OCI-LY1 (cell line): ENCODE data around the gene KCNJ15.

Experiments used
- H2AFZ ChIP-seq: fragments of 200-600 bp; sonication (generic), shearing (Covaris generic); 2 replicates; pipeline ENCODE4 v1.6.0; 2014; ENCODE audit warnings: antibody characterized with exemption, mild to moderate bottlenecking, low read length
- H3F3A ChIP-seq: fragments of 200-600 bp; sonication (generic), shearing (Covaris generic); 2 replicates; pipeline ENCODE4 v1.6.0; 2014; ENCODE audit warnings: mild to moderate bottlenecking, antibody characterized with exemption, low read length, moderate library complexity; ENCODE audit not compliant: insufficient read depth
- H3K27ac ChIP-seq: fragments of 200-600 bp; sonication (generic); 2 replicates; pipeline ENCODE4 v1.5.1; 2014; ENCODE audit warnings: low read length, mixed run types, mild to moderate bottlenecking, low read depth; ENCODE audit not compliant: poor library complexity, severe bottlenecking
- H3K27me3 ChIP-seq: fragments of 200-600 bp; sonication (generic); 2 replicates; pipeline ENCODE4 v1.6.0; 2014; ENCODE audit warnings: antibody characterized with exemption, mild to moderate bottlenecking, low read length, moderate library complexity; ENCODE audit not compliant: insufficient read depth
- H3K36me3 ChIP-seq: fragments of 200-600 bp; sonication (generic); 2 replicates; pipeline ENCODE4 v1.6.1; 2014; ENCODE audit warnings: mild to moderate bottlenecking, antibody characterized with exemption, low read length, moderate library complexity, mixed read lengths; ENCODE audit not compliant: insufficient read depth
- H3K4me1 ChIP-seq: fragments of 200-600 bp; sonication (generic); 2 replicates; pipeline ENCODE4 v1.5.1; 2014; ENCODE audit warnings: mild to moderate bottlenecking, low read length, moderate library complexity; ENCODE audit not compliant: insufficient read depth, severe bottlenecking
- H3K4me2 ChIP-seq: fragments of 200-600 bp; sonication (generic), shearing (Covaris generic); 2 replicates; pipeline ENCODE4 v1.6.1; 2014; ENCODE audit warnings: low read length
- H3K4me3 ChIP-seq: fragments of 200-600 bp; sonication (generic); 2 replicates; pipeline ENCODE4 v1.5.1; 2014; ENCODE audit warnings: low read length, low read depth, mild to moderate bottlenecking, mixed read lengths; ENCODE audit not compliant: poor library complexity, severe bottlenecking
- H3K79me2 ChIP-seq: fragments of 200-600 bp; shearing (Covaris generic); 2 replicates; pipeline ENCODE4 v1.6.1; 2016; ENCODE audit warnings: mixed run types, low read length, mixed read lengths; ENCODE audit not compliant: insufficient read depth
- H3K9ac ChIP-seq: fragments of 200-600 bp; sonication (generic), shearing (Covaris generic); 2 replicates; pipeline ENCODE4 v1.6.1; 2014; ENCODE audit warnings: mild to moderate bottlenecking, low read length, mixed read lengths
- H3K9me2 ChIP-seq: fragments of 200-600 bp; sonication (generic), shearing (Covaris generic); 2 replicates; pipeline ENCODE4 v1.6.1; 2014; ENCODE audit warnings: low read depth, mild to moderate bottlenecking, low read length, mixed read lengths
- H3K9me3 ChIP-seq: fragments of 200-600 bp; shearing (Covaris generic); 2 replicates; pipeline ENCODE4 v1.6.1; 2014; ENCODE audit warnings: low read length, mixed read lengths
- H4K20me1 ChIP-seq: fragments of 200-600 bp; sonication (generic), shearing (Covaris generic); 2 replicates; pipeline ENCODE4 v1.6.0; 2016; ENCODE audit warnings: mild to moderate bottlenecking, low read length; ENCODE audit not compliant: insufficient read depth
- CTCF ChIP-seq: fragments of 200-600 bp; sonication (generic), shearing (Covaris generic); IDR thresholded peaks from 2 replicates; pipeline ENCODE4 v1.5.1; 2017; ENCODE audit warnings: mild to moderate bottlenecking, antibody characterized with exemption, low read length, moderate library complexity, mixed read lengths
- EZH2 ChIP-seq: fragments of 200-600 bp; sonication (generic), shearing (Covaris generic); IDR thresholded peaks from 2 replicates; pipeline ENCODE4 v1.8.0; 2017; ENCODE audit warnings: borderline replicate concordance, mixed run types, mild to moderate bottlenecking, antibody characterized with exemption, low read length, moderate library complexity, mixed read lengths

The KCNJ15 gene

DNA sequence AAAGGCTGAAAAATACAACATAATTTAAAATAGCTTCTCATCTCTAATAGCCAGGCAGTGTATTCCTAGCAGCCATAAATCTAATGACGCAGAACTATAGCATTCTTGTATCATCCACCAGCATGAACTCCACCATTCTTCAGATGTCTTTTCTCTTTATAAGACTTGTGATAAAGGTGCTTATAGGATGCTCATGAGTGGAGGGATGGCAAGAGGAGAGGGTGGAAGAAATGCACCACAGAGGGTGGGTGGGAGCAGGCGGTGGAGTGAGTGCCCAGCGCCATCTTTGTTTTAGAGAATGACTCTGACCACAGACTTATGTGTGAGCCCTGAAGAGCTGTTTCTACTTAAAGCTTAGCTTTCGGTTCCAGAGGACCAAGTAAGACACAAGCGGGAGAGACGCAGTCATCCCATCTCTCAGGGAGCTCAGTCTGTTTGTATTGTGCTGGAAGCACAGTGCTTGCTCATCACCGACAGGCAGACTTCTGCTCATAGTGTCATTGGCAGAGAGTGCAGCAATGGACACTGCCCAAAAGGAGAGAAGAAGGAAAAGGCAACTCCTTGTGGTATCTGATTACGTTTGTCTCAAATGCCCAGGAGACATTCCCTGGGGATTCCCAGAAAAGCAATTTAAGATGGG lies 65.6 kb downstream of the KCNJ15 start:
- Histone ChIP-seq H3K4me2 (no peak overlapping the region), H4K20me1 (no peaks in the 10 kb centered on the region), H3K4me1 (no peaks in the 10 kb centered on the region), H3K9me2 (no peaks in the 10 kb centered on the region), H3K9me3 (no peaks in the 10 kb centered on the region), H3K36me3 (no peaks in the 10 kb centered on the region), H2AFZ (no peak overlapping the region), H3K4me3 (no peak overlapping the region), H3K79me2 (no peaks in the 10 kb centered on the region), H3K9ac (no peak overlapping the region), H3F3A (no peaks in the 10 kb centered on the region), H3K27me3 (no peaks in the 10 kb centered on the region), H3K27ac (no peak overlapping the region)
- no peak for TF ChIP-seq CTCF

GRCh38 chr21:38323721-38324531 lies 67.1 kb downstream of the KCNJ15 start:
- Histone ChIP-seq H2AFZ (no peak overlapping the region), H3K9me2 (no peaks in the 10 kb centered on the region), H3K9ac (no peak overlapping the region), H3K4me3 (no peak overlapping the region), H3K9me3 (no peaks in the 10 kb centered on the region), H4K20me1 (no peaks in the 10 kb centered on the region), H3F3A (no peaks in the 10 kb centered on the region), H3K4me2 (no peak overlapping the region), H3K4me1 (no peaks in the 10 kb centered on the region), H3K27me3 (no peaks in the 10 kb centered on the region), H3K79me2 (no peaks in the 10 kb centered on the region), H3K27ac (no peak overlapping the region), H3K36me3 (no peaks in the 10 kb centered on the region)
- TF ChIP-seq EZH2: no peak
- TF ChIP-seq CTCF: no peak

DNA sequence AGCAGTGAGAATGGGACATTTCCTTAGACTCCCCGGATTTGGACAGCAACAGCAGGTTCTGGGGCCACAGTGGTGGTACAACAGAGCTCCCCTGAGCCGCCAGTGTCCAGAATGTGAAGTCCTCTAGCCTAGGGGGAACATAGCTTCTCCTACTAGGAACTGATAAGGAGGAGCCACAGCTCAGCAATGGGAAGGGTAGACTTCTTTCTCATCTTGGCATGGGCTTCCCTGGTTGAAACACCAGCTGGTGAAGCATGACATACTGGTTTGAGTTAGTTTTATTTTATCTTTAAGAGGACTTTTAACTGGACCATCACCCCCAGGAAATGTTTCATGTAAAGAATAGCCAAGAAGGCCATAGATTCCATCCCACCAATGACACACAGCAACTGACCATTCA lies 68.4 kb downstream of the KCNJ15 start:
- Histone ChIP-seq H4K20me1 (no peaks in the 10 kb centered on the region), H3K27ac (no peak overlapping the region), H3K4me2 (no peak overlapping the region), H3K27me3 (no peaks in the 10 kb centered on the region), H3K9me3 (no peaks in the 10 kb centered on the region), H3K79me2 (no peaks in the 10 kb centered on the region), H2AFZ (no peak overlapping the region), H3F3A (no peaks in the 10 kb centered on the region), H3K9ac (no peak overlapping the region), H3K9me2 (no peaks in the 10 kb centered on the region), H3K4me3 (no peak overlapping the region), H3K36me3 (no peaks in the 10 kb centered on the region), H3K4me1 (no peaks in the 10 kb centered on the region)
- no peak for TF ChIP-seq EZH2
